GM21526 (cell line): ENCODE results near the gene PAX4.

Source experiments
- ATAC-seq: cut with Tn5 transposase; IDR thresholded peaks from one replicate; pipeline ENCODE4 v1.9.1; 2021; ENCODE audit warnings: moderate library complexity; ENCODE audit not compliant: unreplicated experiment, low FRiP score

The PAX4 gene

DNA sequence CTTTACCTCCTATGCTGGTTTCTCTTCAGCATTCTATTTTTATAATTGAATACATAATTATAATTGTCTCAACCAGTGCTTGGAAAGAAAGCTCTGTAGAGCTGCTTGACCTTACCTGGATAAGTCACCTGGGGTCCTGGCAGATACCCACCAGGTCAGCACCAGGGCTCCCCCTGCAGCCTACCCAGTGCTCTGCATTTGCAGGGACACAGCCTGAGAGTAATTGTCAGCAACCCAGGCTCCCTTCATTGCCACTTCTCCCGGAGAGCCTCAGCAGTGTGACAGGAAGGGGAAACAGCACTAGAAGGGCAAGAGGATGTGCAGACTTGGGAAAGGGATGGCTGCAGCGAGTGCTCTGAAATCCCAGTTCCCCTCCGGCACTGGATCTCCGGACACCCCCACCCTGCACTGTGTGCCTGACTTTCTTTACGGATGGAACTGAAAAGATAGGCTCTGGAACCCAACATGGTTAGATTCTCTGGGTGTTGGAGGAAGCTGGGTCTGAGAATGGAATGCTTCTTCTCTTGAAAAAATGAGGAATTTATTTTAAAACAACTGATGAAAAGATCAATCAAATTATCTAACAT is 11.4 kb upstream of the PAX4 start:
- ATAC-seq: peak; percentile 85

DNA sequence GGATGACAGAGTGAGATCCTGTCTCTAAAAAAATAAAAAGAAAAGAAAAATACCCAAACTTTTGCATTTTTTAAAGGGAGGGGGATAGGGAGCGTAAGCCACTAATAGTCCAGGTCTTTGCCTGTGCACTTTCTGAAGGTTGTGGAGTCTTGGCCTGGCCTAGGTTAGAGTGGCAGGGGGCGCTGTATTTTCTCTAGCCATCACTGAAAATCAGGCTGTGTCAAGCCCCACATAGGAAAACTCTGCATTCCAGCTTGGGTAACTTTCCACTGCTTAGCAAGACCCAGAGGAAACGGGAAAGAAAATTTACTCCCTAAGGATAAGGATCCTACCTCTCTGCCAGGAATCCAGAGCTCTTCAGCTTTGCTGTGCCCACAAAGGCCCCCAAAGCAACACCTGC is 10.5 kb upstream of the PAX4 start:
- no peak for ATAC-seq

DNA sequence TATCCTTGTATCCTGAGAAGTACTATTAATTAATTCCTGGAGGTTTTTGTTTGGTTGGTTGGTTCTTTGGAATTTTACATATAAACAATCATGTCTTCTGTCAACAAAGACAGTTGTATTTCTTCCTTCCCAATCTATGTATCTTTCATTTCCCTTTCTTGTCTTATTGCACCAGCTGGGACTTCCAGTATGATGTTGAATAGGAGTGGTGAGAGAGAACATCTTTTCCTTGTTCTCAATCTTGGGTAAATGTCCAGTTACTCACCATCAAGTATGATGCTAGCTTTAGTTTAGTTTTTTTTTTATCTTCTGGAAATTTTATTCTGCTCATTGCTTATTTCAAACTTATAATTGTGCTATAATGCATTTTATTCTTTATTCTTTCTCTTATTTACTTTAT is 7.4 kb upstream of the PAX4 start:
- no peak for ATAC-seq

DNA sequence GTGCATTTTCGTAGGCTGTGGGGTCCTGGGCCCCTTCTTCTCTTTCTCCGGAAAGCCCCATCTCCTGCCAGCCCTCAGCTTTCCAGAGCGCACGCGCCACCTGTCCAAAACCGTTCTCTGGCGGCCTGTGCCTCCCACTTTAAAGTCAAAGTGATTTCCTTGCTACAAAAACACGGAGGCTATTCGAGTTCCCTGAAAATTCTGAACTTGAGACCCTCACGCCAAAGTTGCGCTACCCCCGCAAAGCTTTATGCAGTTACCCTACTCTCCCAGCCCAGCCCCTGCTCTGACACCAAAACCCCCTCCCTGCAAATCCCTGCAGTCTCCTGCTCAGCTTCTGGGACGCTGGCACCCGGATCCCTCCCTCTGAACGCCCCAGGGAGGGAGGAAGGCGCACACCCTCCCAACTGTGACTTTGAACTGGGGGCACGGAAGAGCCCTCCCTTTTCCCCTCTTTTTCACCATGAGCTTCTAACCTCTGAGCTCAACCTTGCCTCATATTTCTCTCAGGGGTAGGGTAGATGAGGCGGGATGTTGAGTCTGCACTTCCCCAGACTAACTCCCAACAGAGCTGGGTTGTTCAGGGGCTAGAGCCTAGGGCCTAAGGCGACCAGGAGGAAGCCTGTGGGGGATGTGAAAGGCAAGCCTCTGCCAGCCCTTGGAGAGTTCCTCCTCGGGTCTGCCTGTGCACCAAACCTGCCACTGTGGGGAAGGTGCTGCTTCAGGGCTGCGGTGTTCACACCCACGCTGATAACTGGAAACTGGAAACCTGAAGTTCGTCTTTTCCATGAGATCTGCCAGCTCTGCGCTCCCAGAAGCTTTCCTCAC is 2.7 kb upstream of the PAX4 start:
- no peak for ATAC-seq

DNA sequence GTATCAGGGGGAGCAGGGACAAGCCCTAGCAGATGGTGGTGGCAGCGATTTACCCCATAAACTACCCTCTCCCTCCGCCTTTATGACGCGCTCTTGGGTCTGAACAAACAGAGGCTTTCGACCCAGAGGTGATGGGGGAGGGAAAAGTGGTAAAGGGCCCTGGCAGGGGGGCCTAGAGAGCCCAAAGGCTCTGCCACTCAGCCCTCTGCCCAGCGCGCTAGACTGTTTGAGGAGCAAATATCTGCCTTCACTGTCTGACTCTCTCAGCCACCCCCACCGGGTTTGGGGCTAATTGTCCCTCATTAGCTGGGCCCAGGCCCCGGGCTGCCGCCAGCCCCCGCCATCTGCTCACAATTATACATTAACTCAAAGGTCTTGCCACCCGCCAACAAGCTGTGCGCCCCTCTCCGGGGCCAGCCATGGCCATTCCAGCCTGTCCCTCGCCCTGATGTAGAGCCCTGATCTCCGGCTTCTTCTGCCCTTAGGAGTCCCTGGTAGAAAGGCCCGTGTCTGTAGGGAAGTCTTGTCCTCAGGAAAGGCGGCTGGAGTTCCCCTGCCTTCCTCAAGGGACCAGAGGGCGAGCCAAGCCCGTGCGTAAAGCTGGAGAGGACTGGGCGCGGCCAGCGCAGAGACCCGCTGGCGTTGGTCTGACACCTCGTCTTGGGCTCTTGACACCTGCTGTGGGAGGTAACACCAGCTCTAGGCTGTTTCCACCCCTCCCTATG is 1.9 kb upstream of the PAX4 start:
- no peak for ATAC-seq

DNA sequence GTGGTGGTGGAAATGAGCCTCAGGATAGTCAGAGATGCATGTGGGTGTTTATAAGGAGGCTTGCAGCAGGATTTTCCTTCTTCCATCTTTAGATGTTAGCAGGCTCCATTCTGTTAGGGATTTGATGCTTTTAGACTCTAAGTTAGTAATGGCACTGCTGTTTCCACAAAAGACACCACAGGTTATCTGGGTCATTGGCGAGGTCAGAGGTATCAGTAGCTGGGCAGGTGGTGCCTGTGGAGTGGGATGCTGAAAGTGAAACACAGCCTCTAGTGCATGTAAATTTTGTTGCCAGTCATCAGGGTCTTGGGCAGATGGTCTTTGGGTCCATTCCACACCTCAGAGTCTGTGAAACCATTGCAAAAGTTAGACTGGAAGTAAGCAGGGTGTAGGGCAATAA is 833 bp upstream of the PAX4 start:
- ATAC-seq: no peak

DNA sequence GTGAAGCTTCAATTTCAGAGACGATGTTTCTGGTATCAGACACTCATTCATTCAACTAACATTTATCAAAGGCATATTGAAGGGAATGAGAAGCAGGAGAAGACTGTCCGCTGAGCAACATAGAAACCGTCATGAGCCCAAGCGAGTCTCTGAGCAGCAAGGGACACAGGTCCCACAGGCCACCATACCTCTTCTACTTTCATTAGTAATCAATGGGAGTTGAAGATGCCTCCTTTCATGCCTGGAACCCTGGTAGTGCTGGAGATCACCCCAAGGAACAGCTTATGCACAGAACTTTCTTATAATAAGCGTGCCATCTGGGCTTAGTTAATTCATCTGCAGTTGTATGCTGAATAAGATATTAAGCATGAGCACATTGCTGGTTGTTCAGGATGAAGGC is 1.2 kb downstream of the PAX4 start:
- no peak for ATAC-seq

DNA sequence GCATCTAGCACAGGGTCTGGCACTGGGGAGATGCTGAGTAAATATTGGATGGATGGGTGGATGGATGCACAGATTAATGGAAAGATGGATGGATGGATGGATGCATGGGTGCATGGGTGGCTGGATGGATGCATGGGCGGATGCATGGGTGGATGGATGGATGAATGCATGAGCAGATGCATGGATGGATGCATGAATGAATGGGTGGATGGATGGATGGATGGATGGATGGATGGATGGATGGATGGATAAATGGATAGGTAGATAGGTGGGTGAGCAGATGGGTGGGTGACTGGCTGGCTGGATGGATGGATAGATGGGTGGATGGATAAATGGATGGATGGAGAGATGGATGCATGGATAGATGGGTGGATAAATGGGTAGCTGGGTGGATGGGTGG is 5.7 kb downstream of the PAX4 start:
- no peak for ATAC-seq

DNA sequence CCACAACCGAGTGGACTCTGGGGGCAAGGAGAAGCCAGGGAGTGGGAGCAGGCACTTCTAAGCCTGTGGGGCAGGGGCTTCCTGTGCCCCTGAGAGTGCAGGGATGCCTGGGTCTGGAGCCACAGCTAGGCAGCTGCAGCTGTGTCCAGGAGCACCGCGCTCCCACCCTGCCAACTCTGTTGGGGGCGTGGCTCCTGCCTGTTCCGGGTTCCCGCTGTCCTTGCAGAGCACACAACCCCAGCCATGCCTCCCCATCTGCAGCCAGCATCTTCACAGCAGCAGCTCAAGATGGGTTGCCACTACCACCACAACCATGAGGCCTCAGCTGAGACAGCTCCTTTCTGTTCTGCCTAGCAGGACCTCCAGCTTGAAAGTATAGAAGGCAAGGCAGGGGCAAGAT is 8.6 kb downstream of the PAX4 start:
- no peak for ATAC-seq

DNA sequence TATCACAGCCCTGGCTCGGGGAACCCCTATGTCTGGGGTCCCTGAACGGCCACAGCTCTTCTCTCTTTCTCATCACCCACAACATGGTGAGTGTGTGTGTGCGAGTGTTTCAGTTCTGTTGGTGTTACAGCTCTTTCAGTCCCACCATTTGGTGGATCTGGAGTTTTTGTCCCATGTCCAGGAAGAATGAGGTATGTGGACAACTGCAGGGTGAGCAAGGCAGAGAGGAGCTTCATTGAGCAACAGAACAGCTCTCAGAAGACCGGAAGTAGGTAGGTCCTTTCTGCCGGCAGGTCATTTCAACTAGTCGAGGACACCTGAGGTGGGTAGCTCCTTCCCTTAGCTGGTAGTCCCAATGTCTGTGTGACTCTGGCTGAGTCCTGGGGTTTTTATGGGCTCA is 9.5 kb downstream of the PAX4 start:
- no peak for ATAC-seq

DNA sequence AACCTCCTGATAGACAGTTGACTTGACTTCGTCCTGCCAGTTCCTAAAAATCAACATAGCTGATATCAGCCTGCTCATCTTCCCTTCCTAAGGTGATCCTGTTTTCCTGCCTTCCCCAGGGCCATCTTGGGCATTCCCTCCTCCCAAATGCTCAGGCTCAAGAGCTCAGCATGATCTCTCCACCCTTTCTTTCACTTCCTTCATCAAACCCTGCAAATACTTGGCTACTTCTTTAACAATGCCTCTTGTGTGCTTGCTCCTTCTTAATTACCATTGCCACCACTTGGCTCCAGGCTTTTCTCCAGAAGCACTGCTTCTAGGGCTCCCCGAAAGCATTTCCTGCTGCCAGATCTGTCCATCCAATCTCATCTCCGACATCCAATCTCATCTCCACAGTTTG is 17.1 kb downstream of the PAX4 start:
- ATAC-seq: no peak

DNA sequence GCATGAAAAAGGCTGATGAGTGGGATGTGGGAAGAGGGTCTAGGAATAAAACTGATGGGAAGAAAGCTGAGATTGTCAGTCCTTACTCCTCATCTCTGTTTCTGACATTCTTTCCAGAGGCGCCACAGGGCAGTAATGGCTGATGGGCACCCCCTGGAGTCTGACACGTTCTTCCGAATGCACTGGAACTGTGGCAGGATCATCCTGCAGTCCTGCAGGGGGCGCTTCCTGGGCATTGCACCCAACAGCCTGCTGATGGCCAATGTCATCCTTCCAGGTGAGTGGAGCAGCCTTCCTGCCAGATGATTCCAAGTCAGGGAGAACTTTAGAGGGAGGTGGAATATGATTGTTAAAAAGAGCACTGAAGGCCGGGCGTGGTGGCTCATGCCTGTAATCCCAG is 19.6 kb downstream of the PAX4 start:
- no peak for ATAC-seq

DNA sequence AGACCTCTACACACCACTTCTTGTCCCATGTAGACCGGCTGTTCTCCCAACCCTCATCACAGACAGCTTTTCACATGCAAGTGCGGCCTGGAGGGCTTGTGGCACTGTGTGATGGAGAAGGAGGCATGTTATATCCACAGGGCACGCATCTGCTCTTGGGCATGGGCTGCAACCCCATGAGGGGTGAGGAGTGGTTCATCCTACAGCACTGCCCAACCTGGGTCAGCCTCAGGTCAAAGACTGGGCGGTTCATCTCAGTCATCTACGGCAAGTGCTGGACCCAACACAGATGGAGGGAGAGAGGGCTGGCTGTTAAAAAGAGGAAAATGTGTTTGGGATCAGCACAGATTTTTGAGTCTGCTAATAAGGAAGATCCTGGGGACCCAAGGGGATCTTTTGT is 22.2 kb downstream of the PAX4 start:
- no peak for ATAC-seq

DNA sequence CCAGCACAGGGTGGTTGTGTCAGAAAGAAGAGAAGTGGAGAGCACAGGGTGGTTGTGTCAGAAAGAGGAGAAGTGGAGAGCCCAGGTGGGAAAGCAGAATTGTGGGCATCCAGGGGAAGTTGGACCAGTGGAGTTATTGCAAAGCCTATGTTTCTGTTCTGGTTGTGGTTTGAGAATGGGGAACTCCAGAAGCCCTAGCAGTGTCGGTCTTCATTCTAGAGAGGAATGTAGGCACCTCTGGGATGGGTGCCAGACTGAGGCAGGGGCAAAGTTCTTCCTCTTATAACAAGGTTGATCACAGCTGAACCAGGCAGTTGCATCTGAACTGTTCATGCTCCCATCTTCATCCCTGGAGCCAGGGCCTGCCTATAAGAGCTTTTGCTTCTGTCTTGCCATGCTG is 23.5 kb downstream of the PAX4 start:
- ATAC-seq: no peak

DNA sequence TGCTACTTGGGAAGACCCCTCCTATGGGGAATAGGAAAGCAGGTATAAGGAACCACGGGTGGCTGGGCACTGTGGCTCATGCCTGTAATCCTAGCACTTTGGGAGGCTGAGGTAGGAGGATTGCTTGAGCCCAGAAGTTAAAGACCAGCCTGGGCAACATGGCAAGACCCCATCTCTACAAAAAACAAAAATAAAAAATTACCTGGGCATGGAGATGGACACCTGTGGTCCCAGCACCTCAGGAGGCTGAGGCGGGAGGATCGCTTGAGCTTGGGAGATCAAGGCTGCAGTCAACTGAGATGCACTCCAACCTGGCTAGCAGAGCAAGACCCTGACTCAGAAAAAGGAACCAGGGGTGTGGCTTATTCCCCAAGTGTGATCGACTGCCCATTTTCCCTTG is 25.4 kb downstream of the PAX4 start:
- ATAC-seq: no peak

DNA sequence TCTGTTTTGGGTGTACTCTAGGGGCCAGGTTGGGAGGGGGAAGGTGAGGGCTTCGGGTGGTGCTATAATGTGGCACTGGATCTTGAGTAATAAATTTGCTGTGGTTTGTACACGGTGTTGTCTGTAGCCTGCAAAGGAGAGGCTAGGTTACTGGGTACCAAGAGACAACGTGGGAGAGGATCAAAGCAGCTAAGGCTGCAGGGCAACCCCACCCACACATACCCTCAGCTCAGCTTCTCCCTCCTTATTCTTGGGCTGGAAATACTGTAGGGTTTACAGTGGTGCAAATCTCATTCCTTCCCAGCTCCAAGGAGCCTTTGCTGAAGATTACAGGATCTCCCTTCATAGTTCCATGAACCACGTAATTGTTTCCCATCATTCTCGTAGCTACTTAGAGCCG is 26.4 kb downstream of the PAX4 start:
- no peak for ATAC-seq

DNA sequence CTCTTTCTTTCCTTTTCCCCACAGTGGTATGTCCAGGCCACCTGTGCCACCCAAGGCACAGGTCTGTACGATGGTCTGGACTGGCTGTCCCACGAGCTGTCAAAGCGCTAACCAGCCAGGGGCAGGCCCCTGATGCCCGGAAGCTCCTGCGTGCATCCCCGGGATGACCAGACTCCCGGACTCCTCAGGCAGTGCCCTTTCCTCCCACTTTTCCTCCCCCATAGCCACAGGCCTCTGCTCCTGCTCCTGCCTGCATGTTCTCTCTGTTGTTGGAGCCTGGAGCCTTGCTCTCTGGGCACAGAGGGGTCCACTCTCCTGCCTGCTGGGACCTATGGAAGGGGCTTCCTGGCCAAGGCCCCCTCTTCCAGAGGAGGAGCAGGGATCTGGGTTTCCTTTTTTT is 26.8 kb downstream of the PAX4 start:
- no peak for ATAC-seq

DNA sequence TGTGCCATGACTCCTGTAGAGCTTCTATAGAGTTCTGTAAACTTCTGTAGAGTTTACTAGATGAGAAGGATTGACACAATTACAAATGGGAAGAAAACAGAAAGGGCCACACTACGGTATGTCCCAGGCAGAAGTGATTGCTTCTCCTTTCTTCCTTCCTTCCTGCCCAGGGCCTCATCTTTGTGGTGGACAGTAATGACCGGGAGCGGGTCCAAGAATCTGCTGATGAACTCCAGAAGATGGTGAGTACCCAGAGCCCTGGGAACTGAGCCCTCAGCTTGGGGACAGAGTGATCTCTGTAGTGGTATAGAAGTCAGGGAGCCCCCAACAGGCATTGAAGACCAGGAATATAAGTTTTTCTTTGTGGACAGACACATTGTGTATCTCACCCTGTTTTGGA is 28.0 kb downstream of the PAX4 start:
- ATAC-seq: no peak

DNA sequence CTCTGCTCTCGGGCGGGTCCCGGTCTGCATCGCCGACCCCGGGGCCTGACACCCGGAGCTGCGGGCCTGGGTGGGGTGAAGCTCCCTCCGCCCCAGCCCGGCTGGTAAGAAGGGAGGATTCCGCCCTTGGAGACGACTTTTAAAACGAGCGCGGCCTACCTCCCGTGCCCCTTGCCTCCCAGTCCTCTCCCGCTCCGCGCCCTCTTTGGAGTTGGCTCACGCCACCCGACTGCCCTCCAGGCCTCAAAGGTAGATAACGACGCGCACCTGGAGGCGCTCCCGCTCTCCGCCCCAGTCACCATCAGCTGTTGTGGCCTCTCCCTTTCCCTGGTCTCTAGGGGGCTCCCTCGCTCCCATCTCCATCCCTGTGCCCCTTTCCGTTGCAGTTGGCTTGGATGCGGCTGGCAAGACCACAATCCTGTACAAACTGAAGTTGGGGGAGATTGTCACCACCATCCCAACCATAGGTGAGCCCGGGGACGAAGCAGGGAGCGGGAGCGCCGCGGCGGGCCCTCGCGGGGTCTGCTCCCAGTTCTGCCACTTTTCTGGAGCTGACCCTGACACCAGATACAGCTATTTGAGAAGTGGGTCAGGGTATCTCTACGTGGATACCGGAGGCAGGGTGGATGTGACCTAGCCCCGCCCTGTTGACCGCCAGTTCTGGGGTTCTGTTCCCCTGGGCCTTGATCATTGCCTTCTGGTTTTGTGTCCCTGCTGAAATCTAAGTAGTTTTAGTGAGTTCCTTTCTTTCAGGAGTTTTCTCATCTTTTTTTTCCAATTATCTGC is 29.1 kb downstream of the PAX4 start:
- peak; percentile 25 for ATAC-seq

DNA sequence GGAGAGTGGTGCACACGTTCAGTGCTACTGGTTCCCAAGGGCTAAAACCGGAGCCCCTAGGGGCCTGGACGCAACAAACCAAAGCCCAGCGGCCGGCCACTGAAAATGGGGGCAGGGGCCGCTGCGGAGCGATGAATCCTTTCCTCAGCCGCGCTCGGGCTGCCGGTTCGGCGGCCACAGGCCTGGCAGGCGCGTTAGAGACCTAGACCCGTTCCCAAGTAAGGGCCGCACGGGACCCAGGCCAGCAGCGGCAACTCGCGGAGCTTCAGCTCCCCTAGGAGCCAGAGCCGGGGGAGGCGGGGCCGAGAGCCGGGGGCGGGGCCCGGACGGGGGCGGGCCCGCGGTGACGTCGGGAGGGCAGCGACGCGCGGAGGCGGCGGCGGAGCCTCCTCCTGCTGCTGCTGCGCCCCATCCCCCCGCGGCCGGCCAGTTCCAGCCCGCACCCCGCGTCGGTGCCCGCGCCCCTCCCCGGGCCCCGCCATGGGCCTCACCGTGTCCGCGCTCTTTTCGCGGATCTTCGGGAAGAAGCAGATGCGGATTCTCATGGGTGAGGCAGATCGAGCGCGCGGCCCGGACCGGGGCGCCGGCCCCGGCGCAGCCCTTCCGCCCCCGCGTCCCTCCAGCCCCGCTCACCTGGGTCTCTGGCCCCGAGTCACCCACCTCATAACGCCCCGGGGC is 29.8 kb downstream of the PAX4 start, which contains the start of gene ARF5:
TSS of gene ARF5 (plus strand) at position 393 of the 678 bp plus-strand sequence. CDS start at position 481, 88 bp downstream.
- ATAC-seq: peak; percentile 62
